ENCODE results near the gene KRTAP10-6.
"Not testable (repeated sequence)": the region's sequence is repeated elsewhere in the genome, so short reads cannot be mapped to it uniquely, and the experiment has no call there.

KRTAP10-6 gene

GRCh38 chr21:44627831-44628233 lies 35.5 kb upstream of the KRTAP10-6 start:
- peaks cover 0 to 21% of the 10 kb centered on the region in 2 donors for H3K27me3 ChIP-seq (ENCODE audit: control insufficient read depth in 1 of 2, insufficient read depth in 2 of 2, low read length in 2 of 2)
- not testable (repeated sequence) for H3K27ac ChIP-seq (ENCODE audit: low read depth, low read length); H3K4me1 ChIP-seq (ENCODE audit: insufficient read depth, low read length); H3K9ac ChIP-seq (ENCODE audit: low read length); H3K9me3 ChIP-seq (ENCODE audit: low read length); H3K36me3 ChIP-seq (ENCODE audit: insufficient read depth, low read length); H3K4me3 ChIP-seq (ENCODE audit: low read depth in 1 of 2, low read length in 2 of 2)

DNA sequence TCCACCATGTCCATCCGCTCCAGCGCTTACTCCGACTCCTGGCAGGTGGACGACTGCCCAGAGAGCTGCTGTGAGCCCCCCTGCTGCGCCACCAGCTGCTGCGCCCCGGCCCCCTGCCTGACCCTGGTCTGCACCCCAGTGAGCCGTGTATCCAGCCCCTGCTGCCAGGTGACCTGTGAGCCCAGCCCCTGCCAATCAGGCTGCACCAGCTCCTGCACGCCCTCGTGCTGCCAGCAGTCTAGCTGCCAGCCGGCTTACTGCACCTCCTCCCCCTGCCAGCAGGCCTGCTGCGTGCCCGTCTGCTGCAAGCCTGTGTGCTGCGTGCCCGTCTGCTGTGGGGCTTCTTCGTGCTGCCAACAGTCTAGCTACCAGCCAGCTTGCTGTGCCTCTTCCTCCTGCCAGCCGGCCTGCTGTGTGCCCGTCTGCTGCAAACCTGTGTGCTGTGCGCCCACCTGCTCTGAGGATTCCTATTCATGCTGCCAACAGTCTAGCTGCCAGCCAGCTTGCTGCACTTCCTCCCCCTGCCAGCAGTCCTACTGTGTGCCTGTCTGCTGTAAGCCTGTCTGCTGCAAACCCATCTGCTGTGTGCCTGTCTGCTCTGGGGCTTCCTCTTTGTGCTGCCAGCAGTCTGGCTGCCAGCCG lies 35.0 kb upstream of the KRTAP10-6 start:
- H3K36me3 ChIP-seq (ENCODE audit: insufficient read depth, low read length); H3K4me3 ChIP-seq (ENCODE audit: low read depth in 1 of 2, low read length in 2 of 2); H3K9ac ChIP-seq (ENCODE audit: low read length); H3K27ac ChIP-seq (ENCODE audit: low read depth, low read length); H3K4me1 ChIP-seq (ENCODE audit: insufficient read depth, low read length); H3K9me3 ChIP-seq (ENCODE audit: low read length): not testable (repeated sequence)
- peaks cover 0 to 21% of the 10 kb centered on the region in 2 donors for H3K27me3 ChIP-seq (ENCODE audit: control insufficient read depth in 1 of 2, insufficient read depth in 2 of 2, low read length in 2 of 2)

GRCh38 chr21:44626673-44627143 lies 34.4 kb upstream of the KRTAP10-6 start, which contains the start of gene KRTAP10-9:
TSS of gene KRTAP10-9 (plus strand) at chr21:44627093. CDS start at chr21:44627172, 79 bp downstream.
- H3K36me3 ChIP-seq (ENCODE audit: insufficient read depth, low read length): no peaks in the 10 kb centered on the region
- H3K9me3 ChIP-seq (ENCODE audit: low read length): no peaks in the 10 kb centered on the region
- H3K4me3 ChIP-seq (ENCODE audit: low read depth in 1 of 2, low read length in 2 of 2): no peak within 1 kb of the TSS
- H3K27me3 ChIP-seq (ENCODE audit: control insufficient read depth in 1 of 2, insufficient read depth in 2 of 2, low read length in 2 of 2): peaks cover 0 to 21% of the 10 kb centered on the region in 2 donors
- H3K27ac ChIP-seq (ENCODE audit: low read depth, low read length): no peak within 1 kb of the TSS
- H3K9ac ChIP-seq (ENCODE audit: low read length): no peak within 1 kb of the TSS
- no peaks in the 10 kb centered on the region for H3K4me1 ChIP-seq (ENCODE audit: insufficient read depth, low read length)

- H3K9ac ChIP-seq (ENCODE audit: low read length): no peak overlapping the region
- no peaks in the 10 kb centered on the region for H3K36me3 ChIP-seq (ENCODE audit: insufficient read depth, low read length)
- H3K9me3 ChIP-seq (ENCODE audit: low read length): no peaks in the 10 kb centered on the region
- H3K27me3 ChIP-seq (ENCODE audit: control insufficient read depth in 1 of 2, insufficient read depth in 2 of 2, low read length in 2 of 2): peaks cover 0 to 21% of the 10 kb centered on the region in 2 donors
- no peak overlapping the region for H3K27ac ChIP-seq (ENCODE audit: low read depth, low read length)
- H3K4me3 ChIP-seq (ENCODE audit: low read depth in 1 of 2, low read length in 2 of 2): no peak overlapping the region
- no peaks in the 10 kb centered on the region for H3K4me1 ChIP-seq (ENCODE audit: insufficient read depth, low read length)
Observed at GRCh38 chr21:44626262-44626661, 34.0 kb upstream of the KRTAP10-6 start.

DNA sequence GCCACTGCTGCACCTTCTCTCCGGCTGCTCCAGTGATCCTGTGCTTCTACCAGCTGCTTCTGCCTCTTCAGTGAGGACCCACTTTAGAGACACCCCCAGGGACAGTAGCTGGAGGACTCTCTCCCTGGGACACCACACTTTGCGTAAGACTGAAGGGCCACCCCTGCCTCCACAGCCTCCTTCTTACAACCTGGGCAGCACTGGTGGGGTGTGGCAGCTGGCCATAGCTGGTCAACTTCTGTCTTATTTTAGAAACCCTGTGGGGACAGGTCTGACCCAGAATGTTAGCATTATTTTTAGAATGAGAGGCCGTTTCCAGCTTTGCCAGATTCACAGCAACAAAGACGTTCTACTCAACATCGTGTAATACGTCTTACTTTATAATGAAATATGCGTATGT lies 33.5 kb upstream of the KRTAP10-6 start:
- Histone ChIP-seq H3K4me3 (ENCODE audit: low read depth in 1 of 2, low read length in 2 of 2) (no peak overlapping the region), H3K27ac (ENCODE audit: low read depth, low read length) (no peak overlapping the region), H3K9ac (ENCODE audit: low read length) (no peak overlapping the region), H3K9me3 (ENCODE audit: low read length) (no peaks in the 10 kb centered on the region), H3K27me3 (ENCODE audit: control insufficient read depth in 1 of 2, insufficient read depth in 2 of 2, low read length in 2 of 2) (peaks cover 0 to 21% of the 10 kb centered on the region in 2 donors), H3K36me3 (ENCODE audit: insufficient read depth, low read length) (no peaks in the 10 kb centered on the region), H3K4me1 (ENCODE audit: insufficient read depth, low read length) (no peaks in the 10 kb centered on the region)

DNA sequence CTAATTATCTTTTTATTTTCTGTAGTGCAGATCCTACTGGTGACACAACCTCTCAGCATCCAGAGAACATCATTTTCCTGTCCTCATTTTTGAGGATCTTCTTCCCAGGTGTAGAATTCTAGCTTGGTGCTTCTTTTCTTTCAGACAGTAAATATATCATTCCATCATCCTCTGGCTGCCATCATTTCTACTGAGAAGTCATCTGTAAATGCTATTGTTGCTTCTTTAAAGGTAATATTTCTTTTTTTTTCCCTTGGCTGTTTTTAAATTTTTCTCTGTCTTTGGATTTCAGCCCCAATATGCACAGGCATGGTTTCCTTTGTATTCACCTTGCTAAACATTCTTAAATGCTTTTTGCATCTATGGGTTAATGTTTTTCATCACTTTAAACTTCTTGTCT lies 31.3 kb upstream of the KRTAP10-6 start:
- Histone ChIP-seq H3K27me3 (ENCODE audit: control insufficient read depth in 1 of 2, insufficient read depth in 2 of 2, low read length in 2 of 2) (peaks cover 0 to 14% of the 10 kb centered on the region in 2 donors), H3K9ac (ENCODE audit: low read length) (no peak overlapping the region), H3K36me3 (ENCODE audit: insufficient read depth, low read length) (no peaks in the 10 kb centered on the region), H3K27ac (ENCODE audit: low read depth, low read length) (no peak overlapping the region), H3K9me3 (ENCODE audit: low read length) (no peaks in the 10 kb centered on the region), H3K4me1 (ENCODE audit: insufficient read depth, low read length) (no peaks in the 10 kb centered on the region), H3K4me3 (ENCODE audit: low read depth in 1 of 2, low read length in 2 of 2) (no peak overlapping the region)

DNA sequence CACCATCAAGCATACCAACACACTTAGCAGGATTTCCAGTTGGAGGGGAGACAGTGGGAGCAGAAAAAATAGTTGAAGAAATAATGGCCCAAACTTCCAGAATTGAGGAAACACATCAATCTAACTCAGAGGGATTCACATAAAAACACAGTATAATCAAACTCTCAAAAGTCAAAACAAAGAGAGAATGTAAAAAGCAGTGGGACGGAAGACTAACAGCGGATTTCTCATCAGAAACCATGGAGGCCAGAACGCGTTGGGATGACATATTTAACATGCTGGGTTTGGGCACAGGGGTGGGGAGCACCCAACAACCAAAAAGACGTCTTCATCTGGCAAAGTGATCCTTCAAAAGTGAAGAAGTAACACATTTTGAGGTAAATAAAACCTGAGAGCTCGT lies 27.6 kb upstream of the KRTAP10-6 start:
- Histone ChIP-seq H3K9me3 (ENCODE audit: low read length) (no peaks in the 10 kb centered on the region), H3K27ac (ENCODE audit: low read depth, low read length) (no peak overlapping the region), H3K9ac (ENCODE audit: low read length) (no peak overlapping the region), H3K36me3 (ENCODE audit: insufficient read depth, low read length) (no peaks in the 10 kb centered on the region), H3K4me3 (ENCODE audit: low read depth in 1 of 2, low read length in 2 of 2) (no peak overlapping the region), H3K4me1 (ENCODE audit: insufficient read depth, low read length) (no peaks in the 10 kb centered on the region), H3K27me3 (ENCODE audit: control insufficient read depth in 1 of 2, insufficient read depth in 2 of 2, low read length in 2 of 2) (peaks cover 0 to 7% of the 10 kb centered on the region in 2 donors)

DNA sequence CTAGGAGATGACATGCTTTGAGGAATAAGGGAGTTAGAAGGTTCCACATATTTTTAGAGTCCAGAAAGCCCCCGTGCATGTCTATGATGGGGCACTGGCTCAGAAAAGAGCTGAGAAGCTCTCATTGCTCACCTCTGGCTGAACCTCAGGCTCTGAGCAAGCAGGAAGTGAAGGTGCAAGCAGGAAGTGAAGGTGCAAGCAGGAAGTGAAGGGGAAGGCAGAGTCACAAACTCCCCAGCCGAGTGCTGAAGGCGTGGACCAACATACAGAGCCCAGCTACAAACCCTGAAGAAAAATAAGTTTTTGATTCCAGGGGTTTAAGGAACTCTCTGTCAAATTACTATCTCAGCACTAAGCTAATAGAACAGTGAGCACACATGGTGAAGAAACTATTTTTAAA lies 26.6 kb upstream of the KRTAP10-6 start:
- Histone ChIP-seq H3K9me3 (ENCODE audit: low read length) (no peaks in the 10 kb centered on the region), H3K36me3 (ENCODE audit: insufficient read depth, low read length) (no peaks in the 10 kb centered on the region), H3K9ac (ENCODE audit: low read length) (no peak overlapping the region), H3K4me3 (ENCODE audit: low read depth in 1 of 2, low read length in 2 of 2) (no peak overlapping the region), H3K27ac (ENCODE audit: low read depth, low read length) (no peak overlapping the region), H3K4me1 (ENCODE audit: insufficient read depth, low read length) (no peaks in the 10 kb centered on the region), H3K27me3 (ENCODE audit: control insufficient read depth in 1 of 2, insufficient read depth in 2 of 2, low read length in 2 of 2) (peaks cover 0 to 9% of the 10 kb centered on the region in 2 donors)

DNA sequence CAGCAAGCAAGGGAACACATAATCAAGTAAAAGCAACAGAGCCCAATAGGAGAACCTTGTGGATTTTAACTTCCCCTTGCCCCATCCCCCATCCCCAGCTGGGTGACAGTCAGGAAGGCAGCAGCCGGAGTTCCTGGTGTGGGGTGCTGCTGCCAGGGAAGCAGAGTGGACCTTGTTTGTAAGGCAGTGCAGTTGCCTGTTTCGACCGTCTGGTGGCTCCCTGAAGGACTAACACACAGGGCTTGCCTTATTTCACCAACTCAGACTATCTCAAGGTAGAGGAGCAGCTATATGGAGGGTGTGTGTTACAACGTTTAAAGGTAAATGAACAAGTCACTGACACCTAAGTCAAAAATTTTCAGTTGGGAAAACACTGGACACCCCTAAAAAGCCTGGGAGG lies 26.2 kb upstream of the KRTAP10-6 start:
- Histone ChIP-seq H3K27me3 (ENCODE audit: control insufficient read depth in 1 of 2, insufficient read depth in 2 of 2, low read length in 2 of 2) (peaks cover 0 to 13% of the 10 kb centered on the region in 2 donors), H3K4me1 (ENCODE audit: insufficient read depth, low read length) (no peaks in the 10 kb centered on the region), H3K36me3 (ENCODE audit: insufficient read depth, low read length) (no peaks in the 10 kb centered on the region), H3K9me3 (ENCODE audit: low read length) (no peaks in the 10 kb centered on the region), H3K4me3 (ENCODE audit: low read depth in 1 of 2, low read length in 2 of 2) (no peak overlapping the region), H3K27ac (ENCODE audit: low read depth, low read length) (no peak overlapping the region), H3K9ac (ENCODE audit: low read length) (no peak overlapping the region)

GRCh38 chr21:44617071-44617501 lies 24.8 kb upstream of the KRTAP10-6 start:
- no peak overlapping the region for H3K9ac ChIP-seq (ENCODE audit: low read length)
- no peaks in the 10 kb centered on the region for H3K9me3 ChIP-seq (ENCODE audit: low read length)
- no peaks in the 10 kb centered on the region for H3K36me3 ChIP-seq (ENCODE audit: insufficient read depth, low read length)
- H3K27ac ChIP-seq (ENCODE audit: low read depth, low read length): no peak overlapping the region
- H3K4me3 ChIP-seq (ENCODE audit: low read depth in 1 of 2, low read length in 2 of 2): no peak overlapping the region
- peaks cover 0 to 16% of the 10 kb centered on the region in 2 donors for H3K27me3 ChIP-seq (ENCODE audit: control insufficient read depth in 1 of 2, insufficient read depth in 2 of 2, low read length in 2 of 2)
- H3K4me1 ChIP-seq (ENCODE audit: insufficient read depth, low read length): no peaks in the 10 kb centered on the region

DNA sequence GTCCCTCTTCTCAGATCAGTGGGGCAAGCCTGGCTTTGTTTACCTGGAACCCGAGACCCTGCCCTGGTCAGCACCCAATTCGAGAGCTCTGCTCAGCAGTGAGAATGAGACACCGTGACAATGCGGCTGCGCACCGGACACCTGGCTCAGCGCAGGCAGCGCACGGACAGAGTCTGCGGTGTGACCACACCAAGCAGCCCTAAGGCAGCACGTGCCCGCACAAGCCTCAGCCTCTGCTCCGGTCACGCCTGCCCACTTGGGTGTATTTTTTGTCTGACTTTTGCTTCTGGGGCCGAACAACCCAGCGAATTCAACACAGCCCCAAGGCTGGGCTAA lies 24.3 kb upstream of the KRTAP10-6 start:
- H3K4me1 ChIP-seq (ENCODE audit: insufficient read depth, low read length): no peaks in the 10 kb centered on the region
- H3K27me3 ChIP-seq (ENCODE audit: control insufficient read depth in 1 of 2, insufficient read depth in 2 of 2, low read length in 2 of 2): peaks cover 0 to 16% of the 10 kb centered on the region in 2 donors
- H3K9ac ChIP-seq (ENCODE audit: low read length): no peak overlapping the region
- no peak overlapping the region for H3K27ac ChIP-seq (ENCODE audit: low read depth, low read length)
- no peaks in the 10 kb centered on the region for H3K9me3 ChIP-seq (ENCODE audit: low read length)
- H3K36me3 ChIP-seq (ENCODE audit: insufficient read depth, low read length): no peaks in the 10 kb centered on the region
- H3K4me3 ChIP-seq (ENCODE audit: low read depth in 1 of 2, low read length in 2 of 2): no peak overlapping the region

DNA sequence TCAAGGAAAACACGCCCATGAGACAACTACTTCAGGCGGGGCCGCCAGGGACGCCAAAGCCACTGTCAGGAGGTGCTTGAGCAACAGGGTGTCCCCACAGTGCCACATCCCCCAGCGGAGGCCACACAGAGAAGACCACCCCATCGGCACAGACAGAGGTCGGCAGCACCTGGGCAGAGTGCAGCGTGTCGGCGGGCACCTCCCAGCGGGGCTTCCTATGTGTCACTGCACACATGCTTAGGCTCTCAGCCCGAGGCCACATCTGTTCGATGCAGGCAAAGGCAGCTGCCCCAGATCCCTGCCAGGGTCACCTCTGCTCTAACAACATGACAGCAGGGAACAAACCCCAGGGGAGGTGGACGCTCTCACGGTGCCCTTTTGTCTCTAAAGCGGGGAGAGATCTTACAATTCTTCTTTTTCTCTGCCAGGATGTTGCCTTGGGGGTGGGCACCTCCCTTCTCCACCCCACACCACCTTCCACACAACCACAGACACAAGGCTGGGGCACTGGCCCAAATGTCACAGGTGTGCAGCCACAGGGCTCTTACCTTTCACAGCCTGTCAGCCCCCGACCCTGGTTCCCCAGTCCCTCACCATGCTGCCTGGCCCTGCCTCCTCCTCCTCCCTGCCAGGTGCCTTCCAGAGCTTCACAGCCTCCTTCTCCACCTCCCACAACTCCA lies 23.7 kb upstream of the KRTAP10-6 start:
- Histone ChIP-seq H3K4me3 (ENCODE audit: low read depth in 1 of 2, low read length in 2 of 2) (no peak overlapping the region), H3K9me3 (ENCODE audit: low read length) (no peaks in the 10 kb centered on the region), H3K27me3 (ENCODE audit: control insufficient read depth in 1 of 2, insufficient read depth in 2 of 2, low read length in 2 of 2) (peaks cover 0 to 16% of the 10 kb centered on the region in 2 donors)

More for the DNA sequence above, 23.7 kb upstream of the KRTAP10-6 start:
- Histone ChIP-seq H3K4me1 (ENCODE audit: insufficient read depth, low read length) (no peaks in the 10 kb centered on the region), H3K27ac (ENCODE audit: low read depth, low read length) (no peak overlapping the region), H3K9ac (ENCODE audit: low read length) (no peak overlapping the region), H3K36me3 (ENCODE audit: insufficient read depth, low read length) (no peaks in the 10 kb centered on the region)

Data from muscle layer of colon (tissue), 2 donors.